A549 (cell line): Measurements from ENCODE around the gene PIGK. TPM values are rescaled to one million over a fixed set of nuclear protein-coding genes. Genes with fewer than 3 reads are reported as not detected.

Experiments
- ATAC-seq, 2 experiments: fragments of 200-7000 bp in 1 of 2; fragments of >200 bp in 1 of 2; cut with Nextera tagmentation in 1 of 2; cut with Tn5 transposase in 1 of 2; 3 replicates each; pipeline versions ENCODE4 v1.8.0 to v1.9.1; 2018 to 2020; ENCODE audit warnings: mild to moderate bottlenecking in 1 of 2, moderate library complexity in 1 of 2
- CTCF ChIA-PET: fragments of 300-600 bp; sonication (Branson Sonifier 250); formaldehyde crosslinking; extraction: SDS; loops from one replicate; lab custom pipeline; 2021; ENCODE audit warnings: antibody characterized with exemption, inconsistent platforms; lab: Yijun Ruan, JAX
- POLR2A ChIA-PET: fragments of 350-600 bp; formaldehyde crosslinking; extraction: SDS; loops from one replicate; lab custom pipeline; 2021; ENCODE audit warnings: antibody characterized with exemption, inconsistent platforms; lab: Yijun Ruan, JAX
- DNase-seq, 2 experiments: peaks; one replicate each; pipeline versions ENCODE4 v3.0.0 to v3.0.0-alpha.2; 2011 to 2016; ENCODE audit warnings: low read depth in 1 of 2, low spot score in 1 of 2
- FAIRE-seq: peaks from 2 replicates; lab custom pipeline; 2011; peaks lifted over from hg19 to GRCh38; lab: Jason Lieb, UNC
- H3K27ac ChIP-seq, 2 experiments: fragments of >200 bp; sonication (Bioruptor Twin); formaldehyde crosslinking; 3 replicates each; pipeline ENCODE4 v1.5.1; 2016 to 2017
- H3K4me1 ChIP-seq: fragments of >200 bp; sonication (Bioruptor Twin); formaldehyde crosslinking; 3 replicates; pipeline ENCODE4 v1.6.1; 2016
- H3K4me2 ChIP-seq: fragments of >200 bp; sonication (Bioruptor Twin); formaldehyde crosslinking; 3 replicates; pipeline ENCODE4 v1.6.1; 2016
- H3K4me3 ChIP-seq: fragments of >200 bp; sonication (Bioruptor Twin); formaldehyde crosslinking; 3 replicates; pipeline ENCODE4 v1.5.1; 2016
- H3K9me3 ChIP-seq: fragments of >200 bp; sonication (Bioruptor Twin); formaldehyde crosslinking; 3 replicates; pipeline ENCODE4 v1.6.1; 2016
- CBX8 ChIP-seq: fragments of 200-600 bp; sonication (generic); IDR thresholded peaks from 2 replicates; pipeline ENCODE4 v1.6.1; 2016
- CHD4 ChIP-seq: fragments of 200-600 bp; sonication (generic); IDR thresholded peaks from 2 replicates; pipeline ENCODE4 v1.6.1; 2016; ENCODE audit warnings: antibody characterized with exemption, mild to moderate bottlenecking, borderline replicate concordance
- EHF ChIP-seq: fragments of 250-450 bp; sonication (Bioruptor Pico); IDR thresholded peaks from 2 replicates; pipeline ENCODE4 v1.5.0; 2020; ENCODE audit warnings: mild to moderate bottlenecking
- EHMT2 ChIP-seq: fragments of 200-600 bp; sonication (generic); IDR thresholded peaks from 2 replicates; pipeline ENCODE4 v1.6.1; 2016; ENCODE audit warnings: antibody characterized with exemption, low read depth, mild to moderate bottlenecking, moderate library complexity
- FOSL2 ChIP-seq, 2 experiments: fragments of 450-650 bp in 1 of 2; fragments of >200 bp in 1 of 2; sonication (Bioruptor Twin) in 1 of 2; formaldehyde crosslinking; IDR thresholded peaks; 2 replicates each; pipeline versions ENCODE4 v1.5.0 to v1.6.1; 2016 to 2020; ENCODE audit warnings: mild to moderate bottlenecking in 1 of 2, moderate library complexity in 1 of 2
- GATA3 ChIP-seq: IDR thresholded peaks from 2 replicates; pipeline ENCODE4 v1.6.1; 2012; ENCODE audit warnings: borderline replicate concordance
- HDAC2 ChIP-seq: fragments of 200-600 bp; sonication (generic); IDR thresholded peaks from 2 replicates; pipeline ENCODE4 v1.6.1; 2016
- JUNB ChIP-seq: fragments of >200 bp; sonication (Bioruptor Twin); formaldehyde crosslinking; IDR thresholded peaks from 2 replicates; pipeline ENCODE4 v1.6.1; 2016
- KDM5A ChIP-seq: fragments of 200-600 bp; sonication (generic); IDR thresholded peaks from 2 replicates; pipeline ENCODE4 v1.6.1; 2016; ENCODE audit warnings: antibody characterized with exemption, mild to moderate bottlenecking
- MAFK ChIP-seq: fragments of 450-650 bp; IDR thresholded peaks from 2 replicates; pipeline ENCODE4 v1.6.1; 2014; ENCODE audit not compliant: partially characterized antibody
- MYC ChIP-seq: IDR thresholded peaks from 2 replicates; pipeline ENCODE4 v1.6.1; 2012; ENCODE audit warnings: mild to moderate bottlenecking, inconsistent platforms, low read length, improper control_type of control experiment, borderline replicate concordance
- NPAS2 ChIP-seq: fragments of 250-450 bp; sonication (Bioruptor Pico); IDR thresholded peaks from 2 replicates; pipeline ENCODE4 v1.8.0; 2022; ENCODE audit warnings: mild to moderate bottlenecking, moderate library complexity, borderline replicate concordance
- PBX3 ChIP-seq: IDR thresholded peaks from 2 replicates; pipeline ENCODE4 v1.6.1; 2012
- PHF8 ChIP-seq: fragments of 200-600 bp; sonication (generic); IDR thresholded peaks from 2 replicates; pipeline ENCODE4 v1.6.1; 2016; ENCODE audit warnings: low read depth, mild to moderate bottlenecking, antibody characterized with exemption, moderate library complexity, borderline replicate concordance
- POLR2A ChIP-seq: IDR thresholded peaks from 2 replicates; pipeline ENCODE4 v1.6.1; 2012; ENCODE audit warnings: mild to moderate bottlenecking, low read length
- POLR2AphosphoS2 ChIP-seq: conservative IDR thresholded peaks from 2 replicates; pipeline ENCODE4 v1.6.1; 2012; ENCODE audit warnings: low read length, improper control_type of control experiment, inconsistent platforms
- REST ChIP-seq: fragments of 200-600 bp; sonication (generic); IDR thresholded peaks from 2 replicates; pipeline ENCODE4 v1.6.1; 2016; ENCODE audit warnings: antibody characterized with exemption, mild to moderate bottlenecking, moderate library complexity
- RFX5 ChIP-seq: fragments of 450-650 bp; IDR thresholded peaks from 2 replicates; pipeline ENCODE4 v1.7.1; 2014; ENCODE audit warnings: antibody characterized with exemption, mild to moderate bottlenecking, moderate library complexity
- SREBF2 ChIP-seq: fragments of 450-650 bp; IDR thresholded peaks from 2 replicates; pipeline ENCODE4 v1.6.1; 2014; ENCODE audit warnings: mild to moderate bottlenecking, moderate library complexity
- TP53 ChIP-seq: fragments of 250-450 bp; sonication (Bioruptor Pico); IDR thresholded peaks from 2 replicates; pipeline ENCODE4 v1.5.0; 2021; ENCODE audit warnings: mild to moderate bottlenecking, moderate library complexity
- USF2 ChIP-seq: fragments of 450-650 bp; IDR thresholded peaks from 2 replicates; pipeline ENCODE4 v1.6.1; 2014; ENCODE audit warnings: antibody characterized with exemption
- ZC3H11A ChIP-seq: fragments of 450-650 bp; IDR thresholded peaks from 2 replicates; pipeline ENCODE4 v1.6.1; 2014; ENCODE audit warnings: antibody characterized with exemption, mild to moderate bottlenecking
- ZFP36 ChIP-seq: fragments of 450-650 bp; IDR thresholded peaks from 2 replicates; pipeline ENCODE4 v1.6.1; 2014; ENCODE audit warnings: borderline replicate concordance; ENCODE audit not compliant: partially characterized antibody
- ZNF302 ChIP-seq: fragments of 250-450 bp; sonication (Bioruptor Pico); IDR thresholded peaks from 2 replicates; pipeline ENCODE4 v1.9.0; 2021; ENCODE audit warnings: inconsistent platforms, mild to moderate bottlenecking, moderate library complexity
- WGBS: methylation state at CpG from one replicate; pipeline ENCODE4 v1.1.6; 2017; ENCODE audit errors: missing lambda C conversion rate; 5-methylcytosine and 5-hydroxymethylcytosine counted together
- polyA plus RNA-seq, 4 experiments: library from polyadenylated mRNA; depleted of rRNA in 3 of 4; stranded (reverse); fragments of >200 nt; fragmentation: RNase III in 1 of 4; extraction: RNeasy Plus Mini Kit Qiagen cat#74134 plus additional on column Dnase treatment in 1 of 4; gene quantifications; 2 replicates in 3 of 4; 3 replicates in 1 of 4; pipeline ENCODE4 v1.2.3, GENCODE V29; 2011 to 2017

PIGK gene
- polyA plus RNA-seq, 2 of the 4 experiments (the other 2 are of a cell fraction), result 31.2 to 38.5 TPM

GRCh38 chr1:77250126-77250525 lies 30.9 kb upstream of the PIGK start:
- ChIA-PET POLR2A (no interaction called here), CTCF (no interaction called here)
- H3K27ac ChIP-seq, result no peak overlapping the region
- H3K4me2 ChIP-seq, result no peak overlapping the region
- peaks cover 3% of the 10 kb centered on the region; the same call in 2 of the 3 replicates for H3K9me3 ChIP-seq
- no peak for FAIRE-seq
- H3K4me1 ChIP-seq, result no peaks in the 10 kb centered on the region
- DNase-seq, result no peak
- no peak for ATAC-seq
- WGBS, result 0% methylated on average over 1 of the region's 1 CpG
- no peak overlapping the region for H3K4me3 ChIP-seq
- no peak for TF ChIP-seq MAFK
- TF ChIP-seq ZNF302, result no peak
- no peak for TF ChIP-seq POLR2A
- TF ChIP-seq ZC3H11A, result no peak
- no peak for TF ChIP-seq TP53
- TF ChIP-seq ZFP36, result no peak
- no peak for TF ChIP-seq PHF8
- no peak for TF ChIP-seq CBX8
- TF ChIP-seq PBX3, result no peak
- no peak for TF ChIP-seq NPAS2 (CRISPR knock-in tag)
- no peak for TF ChIP-seq USF2
- TF ChIP-seq EHF, result no peak
- no peak for TF ChIP-seq FOSL2 (IDR thresholded peaks at IDR 0.05)
- TF ChIP-seq FOSL2 (CRISPR knock-in tag; IDR thresholded peaks at IDR 0.05), result no peak
- no peak for TF ChIP-seq HDAC2
- no peak for TF ChIP-seq EHMT2

- no peak for DNase-seq
- 69% methylated on average over 2 of the region's 2 CpGs for WGBS
- no peak for FAIRE-seq
- TF ChIP-seq POLR2AphosphoS2, result no peak
- H3K27ac ChIP-seq, result no peak overlapping the region
- no peaks in the 10 kb centered on the region for H3K4me1 ChIP-seq
- CTCF ChIA-PET, result no interaction called here
- peaks cover 3% of the 10 kb centered on the region; the same call in 2 of the 3 replicates for H3K9me3 ChIP-seq
- no peak overlapping the region for H3K4me3 ChIP-seq
- no peak overlapping the region for H3K4me2 ChIP-seq
- ATAC-seq, result no peak
- POLR2A ChIA-PET, result no interaction called here
These were observed 26.6 kb upstream of the PIGK start for GRCh38 chr1:77245830-77246229.

- ChIA-PET POLR2A (no interaction called here), CTCF (no interaction called here)
- DNase-seq (no peak), FAIRE-seq (no peak), ATAC-seq (no peak)
- Histone ChIP-seq H3K4me1 (no peaks in the 10 kb centered on the region), H3K4me3 (no peak overlapping the region), H3K9me3 (no peaks in the 10 kb centered on the region), H3K4me2 (no peak overlapping the region), H3K27ac (no peak overlapping the region)
- 73% methylated on average over 3 of the region's 3 CpGs for WGBS
- TF ChIP-seq CBX8, result no peak
- no peak for TF ChIP-seq REST
- no peak for TF ChIP-seq SREBF2
- TF ChIP-seq GATA3, result no peak
- TF ChIP-seq KDM5A, result no peak
- no peak for TF ChIP-seq MYC
- TF ChIP-seq CHD4, result no peak
- no peak for TF ChIP-seq MAFK
- TF ChIP-seq PHF8, result no peak
- TF ChIP-seq JUNB, result no peak
- no peak for TF ChIP-seq RFX5
These were observed 20.1 kb upstream of the PIGK start for GRCh38 chr1:77239311-77239710.
